Measurements from ENCODE around the gene IL36G. TPM values are rescaled to one million over a fixed set of nuclear protein-coding genes. Genes with fewer than 3 reads are reported as not detected.
A peak's percentile ranks its signal among the peaks of the same experiment; 100 is the strongest.

IL36G gene
- total and polyA plus RNA-seq, 9 of the 15 experiments (the other 6 are each of a cell fraction or from before 2014, with no cell fraction given) = not detected

- no peak for TF ChIP-seq CUX1 (CRISPR knock-in tag; IDR thresholded peaks at IDR 0.05)
- peak; percentile 66; the same call in 1 of the 2 replicates for TF ChIP-seq MAFF (IDR thresholded peaks at IDR 0.05; ENCODE audit: low read length)
- TF ChIP-seq E4F1 (CRISPR knock-in tag; IDR thresholded peaks at IDR 0.05; ENCODE audit: borderline replicate concordance) = no peak
- no peak for TF ChIP-seq PTTG1 (tag; IDR thresholded peaks at IDR 0.05; ENCODE audit: low read depth)
Observed at GRCh38 chr2:113024764-113025163, 47.0 kb downstream of the IL36G start (continued).

All from K562 (cell line).